HG03159 (cell line): ENCODE results near the gene PACSIN1.

ENCODE experiments used
- ATAC-seq: cut with Tn5 transposase; IDR thresholded peaks from one replicate; pipeline ENCODE4 v1.9.1; 2021; ENCODE audit warnings: mild to moderate bottlenecking, moderate library complexity; ENCODE audit not compliant: unreplicated experiment

The PACSIN1 gene

DNA sequence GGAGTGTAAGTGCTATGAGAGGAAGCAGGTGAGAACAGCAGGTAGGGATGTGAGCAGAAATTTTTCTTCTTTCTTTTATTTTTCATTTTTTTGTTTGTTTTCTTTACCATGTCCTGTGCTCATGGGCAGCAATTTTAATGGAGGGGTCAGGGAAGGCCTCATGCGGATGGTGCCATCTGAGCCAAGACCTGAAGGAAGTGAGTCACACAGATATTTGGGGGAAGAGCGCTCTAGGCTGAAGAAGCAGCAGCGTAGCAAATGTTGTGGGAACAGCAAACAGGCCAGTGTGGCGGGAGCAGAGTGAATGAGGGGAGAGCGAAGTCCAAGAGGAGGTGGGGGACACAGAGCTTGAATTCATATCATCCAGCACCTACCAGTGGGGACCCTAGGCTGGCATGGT, 77.5 kb downstream of the PACSIN1 start:
- ATAC-seq, result no peak

DNA sequence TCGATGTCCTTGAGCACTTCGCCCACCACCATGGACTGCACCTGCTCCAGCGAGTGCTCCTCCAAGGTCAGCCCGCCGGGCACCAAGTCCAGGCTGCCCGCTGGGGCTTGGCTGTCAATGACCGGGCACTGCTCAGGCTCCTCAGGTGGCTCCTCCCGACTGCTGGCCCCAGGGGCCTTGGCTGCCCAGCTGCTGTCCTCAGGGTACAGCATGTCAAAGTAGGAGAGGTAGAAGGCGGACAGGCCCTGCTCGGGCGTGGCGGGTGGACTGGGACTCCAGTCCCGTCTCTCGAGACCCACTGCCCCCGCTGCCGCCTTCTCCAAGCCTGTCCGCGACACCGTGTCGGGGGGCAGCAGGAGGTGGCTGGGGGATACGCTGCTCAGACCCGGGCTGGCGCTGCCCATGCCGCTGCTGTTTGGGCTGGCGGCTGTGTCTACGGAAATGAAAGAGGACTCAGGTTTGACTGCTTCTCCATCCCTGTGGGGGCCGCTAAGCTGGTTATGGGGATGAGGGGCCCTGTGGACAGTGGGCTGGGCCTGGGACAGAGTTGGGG, 78.3 kb downstream of the PACSIN1 start:
- no peak for ATAC-seq

GRCh38 chr6:34544776-34545471, 79.0 kb downstream of the PACSIN1 start:
- ATAC-seq, result no peak

DNA sequence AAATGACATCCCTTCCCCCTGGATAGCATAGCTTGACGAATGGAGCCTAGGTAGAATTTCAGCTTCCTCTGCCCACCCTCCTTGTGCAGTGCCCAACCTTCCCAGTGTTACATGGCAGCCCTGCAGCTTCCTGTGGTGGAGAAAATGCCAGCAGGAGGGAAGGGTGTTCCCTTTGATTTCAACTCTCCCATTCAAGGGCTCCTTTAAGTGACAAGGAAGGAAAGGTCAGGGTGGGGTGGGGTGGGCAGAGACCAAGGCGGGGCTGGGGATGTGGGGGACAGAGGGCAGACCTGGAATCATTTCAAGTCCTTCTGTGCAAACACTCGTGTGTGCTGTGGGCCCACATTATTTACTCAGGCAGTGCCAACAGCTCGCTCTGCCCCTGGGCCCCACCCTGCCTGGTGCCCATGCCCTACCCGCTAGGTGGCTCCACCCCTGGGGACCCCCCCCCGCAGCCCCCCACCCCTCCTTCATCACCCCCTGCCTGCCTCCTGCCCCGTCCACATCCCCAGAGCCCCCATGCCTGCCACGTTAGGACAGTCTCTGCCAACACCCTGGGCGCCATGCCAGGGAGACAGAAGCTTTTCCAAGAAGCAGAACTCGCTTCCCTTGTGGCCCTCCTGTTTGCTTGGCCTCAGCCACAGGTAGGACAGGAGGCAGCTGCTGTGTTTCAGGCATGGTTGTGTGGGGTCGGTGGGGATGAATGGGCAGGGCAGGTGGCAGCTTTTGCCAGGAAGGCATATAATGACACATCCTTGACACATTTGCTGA, 80.9 kb downstream of the PACSIN1 start:
- no peak for ATAC-seq

DNA sequence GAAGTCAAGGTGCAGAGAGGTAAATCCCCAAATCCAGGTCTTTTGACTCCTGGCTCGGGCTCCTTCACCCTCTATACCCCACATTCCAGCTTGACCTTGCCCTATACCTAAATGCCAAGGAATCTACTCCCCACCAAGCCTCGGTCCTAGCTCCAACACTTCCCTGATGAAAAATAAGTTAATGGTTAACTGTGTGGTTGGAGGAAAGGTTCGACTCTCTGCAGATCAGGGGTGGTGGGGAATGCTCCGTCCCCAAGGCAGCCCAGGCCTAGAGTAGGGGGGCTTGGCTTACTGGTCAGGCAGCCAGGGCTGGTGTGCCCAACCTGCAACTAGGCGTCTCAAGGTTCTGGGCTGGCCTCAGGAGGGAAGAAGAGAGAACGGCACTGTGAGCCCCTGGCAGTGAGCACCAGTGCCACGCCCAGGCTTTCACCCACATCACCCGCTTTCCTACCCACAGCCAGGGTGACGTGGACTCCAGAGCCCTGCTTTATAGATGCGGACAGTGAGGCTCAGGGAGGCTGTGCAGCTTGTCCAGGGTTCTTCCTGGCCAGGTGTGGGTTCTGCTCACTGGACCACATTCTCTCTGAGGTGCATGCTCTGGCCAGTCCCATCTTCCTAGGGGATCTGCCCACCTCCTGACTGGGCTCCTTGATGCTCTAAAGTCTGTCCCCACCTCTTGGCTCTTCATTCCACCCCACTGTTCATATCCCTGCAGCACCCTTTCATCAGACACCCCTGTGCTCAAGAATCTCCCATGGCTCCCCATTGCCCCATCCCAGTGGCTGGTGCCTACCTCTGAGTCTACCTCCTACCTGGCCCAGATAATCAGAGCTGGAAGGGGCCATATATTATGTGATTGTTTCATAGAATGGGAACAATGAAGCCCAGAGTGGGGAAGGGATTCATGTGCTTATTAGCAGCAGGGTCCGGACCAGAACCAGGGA, 82.1 kb downstream of the PACSIN1 start:
- ATAC-seq, result no peak

GRCh38 chr6:34549026-34549803, 83.3 kb downstream of the PACSIN1 start:
- ATAC-seq, result no peak

DNA sequence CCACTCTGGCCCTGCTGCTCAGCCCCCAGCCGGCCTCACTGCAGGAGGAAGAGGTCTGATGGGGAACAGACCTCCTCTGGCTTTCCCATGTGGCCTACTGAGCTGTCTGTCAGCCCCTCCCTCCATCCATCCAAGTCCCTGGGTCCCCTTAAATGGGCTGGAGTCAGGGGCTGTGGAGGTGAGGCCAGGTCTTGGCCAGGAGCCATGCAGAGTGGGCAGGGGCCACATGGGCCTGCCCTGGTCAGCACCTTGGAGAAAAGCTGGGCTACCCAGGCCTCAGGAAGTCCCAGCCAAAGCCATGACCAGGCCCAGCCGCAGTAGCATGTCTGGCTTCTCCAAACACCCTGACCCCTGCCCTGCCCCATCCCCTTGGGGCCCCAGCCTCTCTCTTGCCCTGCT, 83.9 kb downstream of the PACSIN1 start:
- no peak for ATAC-seq

- no peak for ATAC-seq
Observed at GRCh38 chr6:34551720-34552119, 85.8 kb downstream of the PACSIN1 start.

GRCh38 chr6:34552620-34553019, 86.7 kb downstream of the PACSIN1 start:
- ATAC-seq, result no peak

DNA sequence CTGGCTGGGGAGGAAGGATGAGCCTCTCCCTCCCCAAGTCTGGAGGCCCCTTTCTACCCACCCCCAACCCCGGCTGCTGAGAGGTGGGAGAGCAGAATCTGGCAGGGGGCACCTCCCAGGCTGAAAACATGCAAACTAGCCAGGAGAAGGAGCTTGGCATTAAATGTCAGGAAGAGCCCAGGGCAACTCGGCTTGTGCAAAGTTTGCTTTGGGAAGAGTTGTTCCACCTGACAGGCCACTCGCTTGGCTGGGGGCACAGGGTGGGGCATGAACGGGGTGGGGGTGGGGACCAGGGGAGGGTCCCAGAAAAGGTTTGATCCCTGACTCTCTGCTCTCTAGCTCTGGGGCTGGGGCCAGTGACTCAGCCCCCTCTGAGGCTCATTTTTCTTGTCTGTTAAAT, 87.3 kb downstream of the PACSIN1 start:
- ATAC-seq, result no peak

DNA sequence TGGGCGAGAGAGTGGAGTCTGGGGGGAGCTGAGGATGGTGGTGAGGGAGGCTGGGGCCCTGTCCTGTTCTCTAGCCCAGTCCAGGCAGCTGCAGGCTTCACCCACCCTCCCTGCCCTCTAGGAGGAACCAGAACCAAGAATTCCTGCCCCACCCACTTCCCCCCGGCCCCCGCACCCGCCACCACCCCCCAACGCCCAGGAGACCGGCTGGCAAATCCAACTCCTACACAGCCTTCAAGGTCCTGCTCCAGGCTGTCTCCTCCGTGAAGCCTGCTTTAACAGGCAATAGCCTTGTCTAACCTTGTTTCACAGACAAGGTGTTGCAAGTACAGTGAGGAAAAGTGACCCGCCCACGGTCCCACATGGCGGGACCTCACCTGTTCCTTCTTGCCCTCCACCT, 87.9 kb downstream of the PACSIN1 start:
- ATAC-seq, result no peak

- no peak for ATAC-seq
Observed at GRCh38 chr6:34554291-34555006, 88.6 kb downstream of the PACSIN1 start.

DNA sequence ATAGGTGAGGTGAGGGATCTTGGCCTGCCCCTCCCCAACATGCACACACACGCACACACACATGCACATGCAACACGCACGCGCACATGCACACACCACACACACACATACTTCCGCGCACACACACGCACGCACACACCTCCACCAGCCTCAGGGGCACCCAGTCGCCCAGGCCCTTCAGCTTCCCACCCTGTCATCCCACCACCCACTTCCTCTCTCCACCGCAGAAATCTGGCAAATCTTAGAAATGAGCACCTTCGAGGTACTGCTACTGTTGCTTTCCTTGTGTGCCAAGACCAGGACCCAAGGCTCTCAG, 89.1 kb downstream of the PACSIN1 start:
- ATAC-seq, result no peak

GRCh38 chr6:34555328-34555727, 89.5 kb downstream of the PACSIN1 start:
- ATAC-seq, result no peak

GRCh38 chr6:34556031-34556471, 90.2 kb downstream of the PACSIN1 start, which contains the start of gene SPDEF:
Gene SPDEF (minus strand): TSS chr6:34556329. CDS start chr6:34544455, 11,874 bp downstream.
- ATAC-seq, result no peak

- no peak for ATAC-seq
Observed at GRCh38 chr6:34556493-34556892, 90.6 kb downstream of the PACSIN1 start.

- ATAC-seq, result no peak
Observed at GRCh38 chr6:34557228-34557627, 91.4 kb downstream of the PACSIN1 start.

GRCh38 chr6:34558172-34558714, 92.4 kb downstream of the PACSIN1 start:
- no peak for ATAC-seq

- no peak for ATAC-seq
Observed at GRCh38 chr6:34559651-34560365, 93.9 kb downstream of the PACSIN1 start.
